Adrenal gland (tissue), 12 donors: ENCODE data around the gene MNT. TPM values are rescaled to one million over a fixed set of nuclear protein-coding genes. Genes with fewer than 3 reads are reported as not detected.

Experiments
- DNase-seq, 7 donors: peaks; one replicate each; pipeline ENCODE4 v3.0.0-alpha.2; 2019 to 2020
- H3K27ac ChIP-seq, 5 donors: fragments of 200-600 bp; sonication (generic) in 4 of 5; 1 replicate in 3 of 5; 2 replicates in 2 of 5; pipeline versions ENCODE4 v1.5.1 to v1.8.0; 2016 to 2020; ENCODE audit warnings: mild to moderate bottlenecking in 1 of 5
- H3K27me3 ChIP-seq: fragments of 200-600 bp; 2 replicates; pipeline ENCODE4 v1.8.0; 2021
- H3K36me3 ChIP-seq, 2 donors: fragments of 200-600 bp; replicated peaks in 1 of 2; 1 replicate in 1 of 2; 2 replicates in 1 of 2; pipeline versions ENCODE4 v1.5.1 to v1.8.0; 2018 to 2022
- H3K4me1 ChIP-seq, 2 donors: fragments of 200-600 bp; replicated peaks in 1 of 2; 1 replicate in 1 of 2; 2 replicates in 1 of 2; pipeline versions ENCODE4 v1.5.1 to v1.8.0; 2018 to 2021
- H3K4me3 ChIP-seq, 4 donors: fragments of 200-600 bp; sonication (generic) in 3 of 4; one replicate each; pipeline ENCODE4 v1.5.1; 2016 to 2018
- H3K9me3 ChIP-seq, 3 donors: fragments of 200-600 bp; sonication (generic) in 1 of 3; replicated peaks in 1 of 3; 1 replicate in 2 of 3; 2 replicates in 1 of 3; pipeline versions ENCODE4 v1.5.1 to v1.8.0; 2016 to 2021
- CTCF ChIP-seq, 6 experiments: fragments of 450-650 bp in 4 of 6; fragments of 200-600 bp in 2 of 6; sonication (generic) in 1 of 6; IDR thresholded peaks; 1 replicate in 5 of 6; 2 replicates in 1 of 6; pipeline versions ENCODE4 v1.5.1 to v1.8.0; 2016 to 2021; ENCODE audit warnings: antibody characterized with exemption in 6 of 6, mild to moderate bottlenecking in 2 of 6, moderate library complexity in 1 of 6
- POLR2A ChIP-seq, 2 donors: fragments of 450-650 bp; IDR thresholded peaks; one replicate each; pipeline ENCODE4 v1.6.1; 2017; ENCODE audit warnings: antibody characterized with exemption in 2 of 2, mild to moderate bottlenecking in 2 of 2, moderate library complexity in 1 of 2
- WGBS, 4 donors: extraction: QIAGEN DNeasy Blood & Tissue Kit in 2 of 4; methylation state at CpG; one replicate each; pipeline versions ENCODE4 v1.1.5 to v1.1.7; 2013 to 2017; 5-methylcytosine and 5-hydroxymethylcytosine counted together
- intact Hi-C, 2 donors: fragments of 100-400 bp; cut with DNase I; formaldehyde crosslinking; loops; one replicate each; pipeline versions ENCODE4 v1.14.1 to v1.15.0; 2022 to 2023
- polyA plus RNA-seq, 3 donors: library from polyadenylated mRNA; stranded (reverse); fragments of 200-250 nt in 2 of 3; fragments of 350-450 nt in 1 of 3; fragmentation: Illumina TruSeq in 1 of 3; extraction: RNeasy Lipid Tissue Mini Kit (QIAGEN cat#74804) in 1 of 3; gene quantifications; one replicate each; pipeline ENCODE4 v1.2.3, GENCODE V29; 2013 to 2014
- total RNA-seq, 9 donors: library from RNA; depleted of rRNA in 4 of 9; stranded (reverse); fragments of >200 nt in 4 of 9; fragments of 120-200 nt in 1 of 9; fragmentation: NEBNext Ultra II Directional in 1 of 9; extraction: Animal tissue kit (Norgen Biotek cat#: 25700) in 1 of 9; gene quantifications; one replicate each; pipeline versions ENCODE4 v1.1.0 to v1.2.4, GENCODE V29; 2013 to 2023
- donor health status: healthy with polysubstance abuse.
- donor health status: Bipolar disorder and iron deficiency.
- donor health status: DM: yes; HTN: yes; CAD: no.
- donor health status: DM: no; HTN: no; CAD: no.
- donor health status: DM: no; HTN: no; CAD: no.
- donor health status: DM: yes; HTN: yes; CAD: no.

MNT gene
- total and polyA plus RNA-seq, 12 donors: 3.5 to 43.9 (median 19.6) TPM

- 89 to 98% (median 94%) methylated on average over 9 to 18 of the region's 18 CpGs for WGBS, 4 donors
Measured at GRCh38 chr17:2373179-2373578, 27.7 kb downstream of the MNT start.

GRCh38 chr17:2372681-2373080 is 28.2 kb downstream of the MNT start:
- intact Hi-C loops: no loop called here
- no peaks in the 10 kb centered on the region for H3K4me1 ChIP-seq
- no peak overlapping the region for H3K27ac ChIP-seq
- H3K27me3 ChIP-seq: no peaks in the 10 kb centered on the region
- DNase-seq: no peak
- WGBS, 4 donors: 92 to 98% (median 94%) methylated on average over 7 to 16 of the region's 16 CpGs
- H3K9me3 ChIP-seq: no peaks in the 10 kb centered on the region
- TF ChIP-seq POLR2A (IDR thresholded peaks at IDR 0.05): no peak
- TF ChIP-seq CTCF (IDR thresholded peaks at IDR 0.05): no peak
- H3K36me3 ChIP-seq: peaks cover 0 to 23% of the 10 kb centered on the region in 2 donors
- H3K4me3 ChIP-seq: no peak overlapping the region

More at GRCh38 chr17:2373179-2373578, 27.7 kb downstream of the MNT start:
- Histone ChIP-seq H3K36me3 (peaks cover 0 to 28% of the 10 kb centered on the region in 2 donors), H3K27ac (no peak overlapping the region), H3K4me1 (no peaks in the 10 kb centered on the region), H3K4me3 (no peak overlapping the region), H3K27me3 (no peaks in the 10 kb centered on the region), H3K9me3 (no peaks in the 10 kb centered on the region)
- TF ChIP-seq CTCF (IDR thresholded peaks at IDR 0.05) (no peak), POLR2A (IDR thresholded peaks at IDR 0.05) (no peak)
- intact Hi-C loops: no loop called here
- no peak for DNase-seq

GRCh38 chr17:2372180-2372579 is 28.7 kb downstream of the MNT start:
- no peaks in the 10 kb centered on the region for H3K9me3 ChIP-seq
- TF ChIP-seq CTCF (IDR thresholded peaks at IDR 0.05) (no peak), POLR2A (IDR thresholded peaks at IDR 0.05) (no peak)
- no peak for DNase-seq
- H3K4me1 ChIP-seq: no peaks in the 10 kb centered on the region
- H3K36me3 ChIP-seq: peaks cover 0 to 24% of the 10 kb centered on the region in 2 donors
- H3K4me3 ChIP-seq: no peak overlapping the region
- H3K27ac ChIP-seq: no peak overlapping the region
- 88 to 96% (median 91%) methylated on average over 12 to 26 of the region's 26 CpGs for WGBS, 4 donors
- H3K27me3 ChIP-seq: no peaks in the 10 kb centered on the region
- intact Hi-C loops: no loop called here

- Histone ChIP-seq H3K27ac (no peak overlapping the region), H3K27me3 (no peaks in the 10 kb centered on the region), H3K4me1 (no peaks in the 10 kb centered on the region), H3K9me3 (no peaks in the 10 kb centered on the region), H3K36me3 (peaks cover 0 to 28% of the 10 kb centered on the region in 2 donors), H3K4me3 (no peak overlapping the region)
- DNase-seq: no peak
- TF ChIP-seq CTCF (IDR thresholded peaks at IDR 0.05) (no peak), POLR2A (IDR thresholded peaks at IDR 0.05) (no peak)
- intact Hi-C loops: no loop called here
- 91 to 96% (median 94%) methylated on average over 21 to 30 of the region's 30 CpGs for WGBS, 4 donors
Measured at GRCh38 chr17:2371183-2372130, 29.4 kb downstream of the MNT start.
